OCI-LY7 (cell line): Measurements from ENCODE around the gene CCDC15. TPM values are rescaled to one million over a fixed set of nuclear protein-coding genes. Genes with fewer than 3 reads are reported as not detected.

ENCODE experiments used
- BruUV-seq: library from RNA; stranded (reverse); fragments of 400-500 nt; replicated peaks from 2 replicates; lab custom pipeline; 2021; lab: Mats Ljungman, UMichigan
- CTCF ChIA-PET: fragments of 300-600 bp; sonication (Branson Sonifier 250); formaldehyde crosslinking; loops from one replicate; lab custom pipeline; 2022; ENCODE audit warnings: antibody characterized with exemption; ENCODE audit not compliant: unreplicated experiment; lab: Charles Lee
- POLR2A ChIA-PET: fragments of 300-600 bp; sonication (Branson Sonifier 250); formaldehyde crosslinking; loops from one replicate; lab custom pipeline; 2022; ENCODE audit warnings: antibody characterized with exemption; lab: Charles Lee
- DNase-seq: peaks from one replicate; pipeline ENCODE4 v3.0.0-alpha.2; 2015; ENCODE audit warnings: low spot score
- H2AFZ ChIP-seq: fragments of 200-600 bp; sonication (generic), shearing (Covaris generic); 2 replicates; pipeline ENCODE4 v1.6.1; 2014; ENCODE audit warnings: mild to moderate bottlenecking, antibody characterized with exemption, low read length, moderate library complexity
- H3K27ac ChIP-seq: fragments of 200-600 bp; sonication (generic); 2 replicates; pipeline ENCODE4 v1.5.1; 2014; ENCODE audit warnings: mixed run types, low read depth, mild to moderate bottlenecking, moderate library complexity, low read length, inconsistent platforms; ENCODE audit not compliant: poor library complexity, severe bottlenecking
- H3K36me3 ChIP-seq: fragments of 200-600 bp; sonication (generic); 2 replicates; pipeline ENCODE4 v1.6.1; 2014; ENCODE audit warnings: mild to moderate bottlenecking, antibody characterized with exemption, low read length, moderate library complexity, mixed read lengths; ENCODE audit not compliant: insufficient read depth
- H3K4me1 ChIP-seq: fragments of 200-600 bp; sonication (generic); 2 replicates; pipeline ENCODE4 v1.5.1; 2014; ENCODE audit warnings: mild to moderate bottlenecking, low read length; ENCODE audit not compliant: insufficient read depth, poor library complexity, severe bottlenecking
- H3K4me2 ChIP-seq: fragments of 200-600 bp; sonication (generic); 2 replicates; pipeline ENCODE4 v1.6.1; 2014; ENCODE audit warnings: mild to moderate bottlenecking, low read length
- H3K4me3 ChIP-seq: fragments of 200-600 bp; sonication (generic); 2 replicates; pipeline ENCODE4 v1.5.1; 2014; ENCODE audit warnings: mild to moderate bottlenecking, low read depth, low read length; ENCODE audit not compliant: poor library complexity, severe bottlenecking
- H3K79me2 ChIP-seq: fragments of 200-600 bp; sonication (generic); 2 replicates; pipeline ENCODE4 v1.6.1; 2016; ENCODE audit warnings: low read depth, mild to moderate bottlenecking, low read length, moderate library complexity, mixed read lengths; ENCODE audit not compliant: insufficient read depth
- H3K9me2 ChIP-seq: fragments of 200-600 bp; sonication (generic); 2 replicates; pipeline ENCODE4 v1.6.1; 2016; ENCODE audit warnings: mild to moderate bottlenecking, low read length, mixed read lengths; ENCODE audit not compliant: insufficient read depth
- H3K9me3 ChIP-seq: fragments of 200-600 bp; sonication (generic); 2 replicates; pipeline ENCODE4 v1.6.1; 2014; ENCODE audit warnings: mild to moderate bottlenecking, mixed run types, low read length, mixed read lengths
- H4K20me1 ChIP-seq: fragments of 200-600 bp; sonication (generic); 2 replicates; pipeline ENCODE4 v1.6.1; 2014; ENCODE audit warnings: mild to moderate bottlenecking, antibody characterized with exemption, low read length, moderate library complexity, mixed read lengths; ENCODE audit not compliant: insufficient read depth
- EZH2phosphoT487 ChIP-seq: fragments of 200-600 bp; sonication (generic); IDR thresholded peaks from 2 replicates; pipeline ENCODE4 v1.6.1; 2018; ENCODE audit warnings: low read depth, borderline replicate concordance, mild to moderate bottlenecking, mixed run types, antibody characterized with exemption, low read length, moderate library complexity, mixed read lengths
- intact Hi-C: fragments of 100-400 bp; cut with micrococcal nuclease; formaldehyde crosslinking; loops from one replicate; pipeline ENCODE4 v1.10.0; 2022; ENCODE audit not compliant: unreplicated experiment
- total RNA-seq, 2 experiments: library from RNA; depleted of rRNA in 1 of 2; stranded (reverse); fragments of >200 nt in 1 of 2; shearing (Covaris generic) in 1 of 2; gene quantifications; 2 replicates each; pipeline ENCODE4 v1.2.3, GENCODE V29; 2014 to 2022
- TF ChIP-seq, protein P1 (sequence below): fragments of 200-600 bp; sonication (generic); conservative IDR thresholded peaks from 2 replicates; pipeline ENCODE4 v1.5.1; 2014; ENCODE audit warnings: mild to moderate bottlenecking, antibody characterized with exemption, low read length, moderate library complexity, mixed read lengths

CCDC15 gene
- total RNA-seq, 2 experiments from 2014 or later = 9.6 to 10.6 TPM

DNA sequence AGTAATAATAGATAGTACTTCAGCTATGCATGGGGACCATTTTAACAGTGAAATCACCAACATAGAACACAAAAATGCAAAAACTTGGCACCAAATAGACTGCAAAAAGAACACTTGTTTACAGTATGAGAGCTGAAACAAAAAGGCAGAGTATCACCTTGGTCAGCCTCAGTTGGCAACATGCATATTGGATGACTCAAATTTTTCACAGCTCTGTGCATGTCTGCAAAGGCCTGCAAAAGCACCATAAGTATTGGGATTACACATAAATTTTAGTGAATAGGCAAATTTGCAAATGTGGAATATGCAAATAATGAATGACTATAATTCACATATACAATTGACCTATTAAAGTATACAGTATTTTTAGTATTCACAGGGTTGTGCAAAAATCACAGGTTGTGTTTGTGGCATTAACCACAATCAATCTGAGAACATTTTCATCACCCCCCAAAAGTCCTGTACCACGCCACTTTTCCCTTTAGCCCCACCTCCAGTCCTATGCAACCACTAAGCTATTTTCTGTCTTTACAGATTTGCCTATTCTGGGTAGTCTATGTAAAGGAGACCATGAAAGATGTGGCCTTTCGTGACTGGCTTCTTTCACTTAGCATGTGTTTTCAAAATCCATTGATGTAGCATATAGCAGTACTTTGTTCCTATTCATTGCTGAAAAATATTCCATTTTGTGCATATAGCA is 47.2 kb downstream of the CCDC15 start:
- H3K4me3 ChIP-seq = no peak overlapping the region
- POLR2A ChIA-PET = interaction anchor here (0.7 to 1.1 kb wide), 2 partner anchors 15 to 47 kb away, joined by 3 read pairs; no protein-coding TSS in a partner anchor
- CTCF ChIA-PET = no interaction called here
- H3K27ac ChIP-seq = no peak overlapping the region
- H3K9me3 ChIP-seq = peaks cover 4% of the 10 kb centered on the region; the same call in 1 of the 2 replicates
- H2AFZ ChIP-seq = no peak overlapping the region
- no peaks in the 10 kb centered on the region for H3K9me2 ChIP-seq
- intact Hi-C loops = no loop called here
- H4K20me1 ChIP-seq = no peaks in the 10 kb centered on the region
- H3K4me1 ChIP-seq = no peaks in the 10 kb centered on the region
- H3K79me2 ChIP-seq = no peaks in the 10 kb centered on the region
- H3K36me3 ChIP-seq = peaks cover 42% of the 10 kb centered on the region
- H3K4me2 ChIP-seq = no peak overlapping the region
- no TSS peak for BruUV-seq
- DNase-seq = no peak
- no peak for TF ChIP-seq EZH2phosphoT487
- TF ChIP-seq, protein P1, sequence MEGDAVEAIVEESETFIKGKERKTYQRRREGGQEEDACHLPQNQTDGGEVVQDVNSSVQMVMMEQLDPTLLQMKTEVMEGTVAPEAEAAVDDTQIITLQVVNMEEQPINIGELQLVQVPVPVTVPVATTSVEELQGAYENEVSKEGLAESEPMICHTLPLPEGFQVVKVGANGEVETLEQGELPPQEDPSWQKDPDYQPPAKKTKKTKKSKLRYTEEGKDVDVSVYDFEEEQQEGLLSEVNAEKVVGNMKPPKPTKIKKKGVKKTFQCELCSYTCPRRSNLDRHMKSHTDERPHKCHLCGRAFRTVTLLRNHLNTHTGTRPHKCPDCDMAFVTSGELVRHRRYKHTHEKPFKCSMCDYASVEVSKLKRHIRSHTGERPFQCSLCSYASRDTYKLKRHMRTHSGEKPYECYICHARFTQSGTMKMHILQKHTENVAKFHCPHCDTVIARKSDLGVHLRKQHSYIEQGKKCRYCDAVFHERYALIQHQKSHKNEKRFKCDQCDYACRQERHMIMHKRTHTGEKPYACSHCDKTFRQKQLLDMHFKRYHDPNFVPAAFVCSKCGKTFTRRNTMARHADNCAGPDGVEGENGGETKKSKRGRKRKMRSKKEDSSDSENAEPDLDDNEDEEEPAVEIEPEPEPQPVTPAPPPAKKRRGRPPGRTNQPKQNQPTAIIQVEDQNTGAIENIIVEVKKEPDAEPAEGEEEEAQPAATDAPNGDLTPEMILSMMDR = no peak

DNA sequence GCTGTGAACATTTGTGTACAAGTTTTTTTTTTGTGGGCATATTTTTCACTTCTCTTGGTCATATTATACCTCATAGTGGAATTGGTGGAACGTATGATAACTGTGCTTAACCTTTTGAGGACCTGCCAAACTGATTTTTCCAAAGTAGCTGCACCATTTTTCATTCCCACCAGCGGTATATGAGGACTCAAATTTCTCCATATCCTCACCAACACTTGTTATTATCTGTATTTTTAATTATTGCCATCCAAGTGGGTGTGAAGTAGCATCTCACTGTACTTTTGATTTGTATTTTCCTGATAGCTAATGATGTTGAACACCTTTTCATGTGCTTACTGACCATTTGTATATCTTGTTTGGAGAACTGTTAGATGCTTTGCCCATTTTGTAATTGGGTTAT is 47.8 kb downstream of the CCDC15 start:
- no peaks in the 10 kb centered on the region for H3K79me2 ChIP-seq
- intact Hi-C loops = no loop called here
- DNase-seq = no peak
- no peaks in the 10 kb centered on the region for H4K20me1 ChIP-seq
- no peak overlapping the region for H3K27ac ChIP-seq
- no peaks in the 10 kb centered on the region for H3K4me1 ChIP-seq
- H2AFZ ChIP-seq = no peak overlapping the region
- H3K9me3 ChIP-seq = peaks cover 6% of the 10 kb centered on the region; the same call in 1 of the 2 replicates
- no TSS peak for BruUV-seq
- POLR2A ChIA-PET = interaction anchor here (0.5 kb wide), 1 partner anchor 322 kb away, joined by 4 read pairs; no protein-coding TSS in a partner anchor
- CTCF ChIA-PET = no interaction called here
- H3K4me2 ChIP-seq = no peak overlapping the region
- peaks cover 46% of the 10 kb centered on the region for H3K36me3 ChIP-seq
- no peak overlapping the region for H3K4me3 ChIP-seq
- no peaks in the 10 kb centered on the region for H3K9me2 ChIP-seq
- no peak for TF ChIP-seq EZH2phosphoT487
- TF ChIP-seq, protein P1 = no peak

DNA sequence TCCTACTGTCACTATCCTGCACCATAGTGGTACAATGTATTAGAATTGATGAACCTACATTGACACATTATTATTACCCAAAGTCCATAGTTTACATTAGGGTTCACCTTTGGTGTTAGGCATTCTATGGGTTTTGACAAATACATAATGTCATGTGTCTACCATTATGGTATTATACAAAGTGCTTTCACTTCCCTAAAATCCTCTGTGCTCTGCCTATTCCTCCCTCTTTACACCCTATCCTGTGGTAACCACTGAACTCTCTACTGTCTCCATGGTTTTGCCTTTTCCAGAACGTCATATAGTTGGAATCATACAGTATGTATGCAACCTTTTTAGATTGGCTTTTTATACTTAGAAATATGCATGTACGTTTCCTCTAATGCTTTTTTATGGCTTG is 51.5 kb downstream of the CCDC15 start:
- TF ChIP-seq, protein P1 = no peak
- TF ChIP-seq EZH2phosphoT487 = no peak
- Histone ChIP-seq H4K20me1 (no peaks in the 10 kb centered on the region), H3K36me3 (peaks cover 52% of the 10 kb centered on the region), H3K9me3 (peaks cover 6% of the 10 kb centered on the region; the same call in 1 of the 2 replicates), H3K79me2 (no peaks in the 10 kb centered on the region), H2AFZ (no peak overlapping the region), H3K27ac (no peak overlapping the region), H3K4me2 (no peak overlapping the region), H3K4me1 (peaks cover 7% of the 10 kb centered on the region), H3K4me3 (no peak overlapping the region), H3K9me2 (no peaks in the 10 kb centered on the region)
- BruUV-seq = no TSS peak
- DNase-seq = peak; percentile 9
- POLR2A ChIA-PET = interaction anchor here (0.7 kb wide), 1 partner anchor 105 kb away, joined by 3 read pairs; no protein-coding TSS in a partner anchor
- CTCF ChIA-PET = no interaction called here
- intact Hi-C loops = no loop called here
